ENCODE data around the gene NR3C1.

DNA sequence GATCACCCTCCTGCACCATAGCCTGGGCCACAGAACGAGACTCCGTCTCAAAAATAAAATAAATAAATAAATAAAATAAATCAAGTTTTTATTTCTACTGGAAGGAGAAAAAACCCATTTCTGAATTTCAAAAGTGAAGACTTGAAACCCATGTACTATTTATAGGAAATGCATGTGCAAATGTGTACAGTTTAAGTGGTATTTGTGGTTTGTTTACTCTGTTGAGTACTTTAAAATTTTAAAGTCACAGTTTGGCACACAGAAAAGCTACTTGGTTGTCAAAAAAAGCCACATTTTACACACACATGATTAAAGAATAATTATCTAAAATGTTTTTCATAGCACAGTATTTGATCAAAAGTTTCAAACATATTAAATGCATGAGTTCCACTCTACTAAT, 43.6 kb downstream of the NR3C1 start:
- TF ChIP-seq, protein P1, sequence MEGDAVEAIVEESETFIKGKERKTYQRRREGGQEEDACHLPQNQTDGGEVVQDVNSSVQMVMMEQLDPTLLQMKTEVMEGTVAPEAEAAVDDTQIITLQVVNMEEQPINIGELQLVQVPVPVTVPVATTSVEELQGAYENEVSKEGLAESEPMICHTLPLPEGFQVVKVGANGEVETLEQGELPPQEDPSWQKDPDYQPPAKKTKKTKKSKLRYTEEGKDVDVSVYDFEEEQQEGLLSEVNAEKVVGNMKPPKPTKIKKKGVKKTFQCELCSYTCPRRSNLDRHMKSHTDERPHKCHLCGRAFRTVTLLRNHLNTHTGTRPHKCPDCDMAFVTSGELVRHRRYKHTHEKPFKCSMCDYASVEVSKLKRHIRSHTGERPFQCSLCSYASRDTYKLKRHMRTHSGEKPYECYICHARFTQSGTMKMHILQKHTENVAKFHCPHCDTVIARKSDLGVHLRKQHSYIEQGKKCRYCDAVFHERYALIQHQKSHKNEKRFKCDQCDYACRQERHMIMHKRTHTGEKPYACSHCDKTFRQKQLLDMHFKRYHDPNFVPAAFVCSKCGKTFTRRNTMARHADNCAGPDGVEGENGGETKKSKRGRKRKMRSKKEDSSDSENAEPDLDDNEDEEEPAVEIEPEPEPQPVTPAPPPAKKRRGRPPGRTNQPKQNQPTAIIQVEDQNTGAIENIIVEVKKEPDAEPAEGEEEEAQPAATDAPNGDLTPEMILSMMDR (IDR thresholded peaks at IDR 0.05): no peak
- no peak for TF ChIP-seq EZH2 (IDR thresholded peaks at IDR 0.05; ENCODE audit: borderline replicate concordance, insufficient read depth, low read depth, low read length, poor library complexity, severe bottlenecking)
